Measurements from ENCODE around the gene PCBP2. TPM values are rescaled to one million over a fixed set of nuclear protein-coding genes. Genes with fewer than 3 reads are reported as not detected.
"Not testable (repeated sequence)": the region's sequence is repeated elsewhere in the genome, so short reads cannot be mapped to it uniquely, and the experiment has no call there.

Gene PCBP2
- total RNA-seq, 1 donor from 2014 or later, result 1,351 TPM

DNA sequence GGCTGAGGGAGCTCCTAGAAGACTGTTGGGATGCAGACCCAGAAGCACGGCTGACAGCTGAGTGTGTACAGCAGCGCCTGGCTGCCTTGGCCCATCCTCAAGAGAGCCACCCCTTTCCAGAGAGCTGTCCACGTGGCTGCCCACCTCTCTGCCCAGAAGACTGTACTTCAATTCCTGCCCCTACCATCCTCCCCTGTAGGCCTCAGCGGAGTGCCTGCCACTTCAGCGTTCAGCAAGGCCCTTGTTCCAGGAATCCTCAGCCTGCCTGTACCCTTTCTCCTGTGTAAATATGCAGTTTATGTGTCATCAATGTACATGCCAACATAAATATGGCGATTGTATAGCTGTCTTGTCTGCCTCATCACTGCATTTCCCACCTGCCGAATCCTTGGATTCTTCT, 20.7 kb upstream of the PCBP2 start:
- TF ChIP-seq CTCF (conservative IDR thresholded peaks at IDR 0.05), result no peak
- Mint-ChIP-seq H3K4me1 (no peaks in the 10 kb centered on the region), H3K27ac (ENCODE audit: unreplicated experiment) (peak overlapping the region; percentile 17), H3K9me3 (no peaks in the 10 kb centered on the region), H3K4me3 (no peak overlapping the region), H3K36me3 (ENCODE audit: low read depth) (no peaks in the 10 kb centered on the region), H3K27me3 (ENCODE audit: low read depth) (no peaks in the 10 kb centered on the region)
- no peak for DNase-seq (ENCODE audit: low read depth, low spot score)

GRCh38 chr12:53435326-53435725, 16.6 kb upstream of the PCBP2 start:
- not testable (repeated sequence) for H3K36me3 Mint-ChIP-seq (ENCODE audit: low read depth); H3K9me3 Mint-ChIP-seq; H3K4me1 Mint-ChIP-seq

DNA sequence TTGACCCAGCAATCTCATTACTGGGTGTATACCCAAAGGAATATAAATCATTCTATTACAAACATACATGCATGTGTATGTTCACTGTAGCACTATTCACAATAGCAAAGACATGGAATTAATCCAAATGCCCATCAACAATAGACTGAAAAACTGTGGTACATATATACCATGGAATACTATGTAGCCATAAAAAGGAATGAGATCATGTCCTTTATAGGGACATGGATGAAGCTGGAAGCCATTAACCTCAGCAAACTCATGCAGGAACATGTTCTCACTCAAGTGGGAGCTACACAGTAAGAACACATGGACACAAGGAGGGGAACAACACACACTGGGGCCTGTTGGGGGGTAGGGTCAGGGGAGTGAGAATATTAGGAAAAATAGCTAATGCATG, 12.3 kb upstream of the PCBP2 start:
- not testable (repeated sequence) for H3K27ac Mint-ChIP-seq (ENCODE audit: unreplicated experiment); H3K9me3 Mint-ChIP-seq; H3K27me3 Mint-ChIP-seq (ENCODE audit: low read depth); H3K36me3 Mint-ChIP-seq (ENCODE audit: low read depth); DNase-seq (ENCODE audit: low read depth, low spot score)
- Mint-ChIP-seq H3K4me1 (peaks cover 25% of the 10 kb centered on the region), H3K4me3 (peak overlapping the region; percentile 69)

More at GRCh38 chr12:53435326-53435725, 16.6 kb upstream of the PCBP2 start:
- not testable (repeated sequence) for H3K27me3 Mint-ChIP-seq (ENCODE audit: low read depth); H3K4me3 Mint-ChIP-seq; H3K27ac Mint-ChIP-seq (ENCODE audit: unreplicated experiment); DNase-seq (ENCODE audit: low read depth, low spot score)

GRCh38 chr12:53441040-53441833, 10.7 kb upstream of the PCBP2 start, which contains the start of gene PRR13:
Gene PRR13, plus strand, starts transcription at chr12:53441734. Its CDS starts 981 bp downstream, at chr12:53442715.
- Mint-ChIP-seq H3K36me3 (ENCODE audit: low read depth) (no peaks in the 10 kb centered on the region), H3K27ac (ENCODE audit: unreplicated experiment) (peak within 1 kb of the TSS; percentile 97), H3K9me3 (no peaks in the 10 kb centered on the region), H3K4me1 (peaks cover 25% of the 10 kb centered on the region), H3K27me3 (ENCODE audit: low read depth) (no peaks in the 10 kb centered on the region), H3K4me3 (peak within 1 kb of the TSS; percentile 92)
- peak; percentile 96 for DNase-seq (ENCODE audit: low read depth, low spot score)
- no peak for TF ChIP-seq CTCF (conservative IDR thresholded peaks at IDR 0.05)

DNA sequence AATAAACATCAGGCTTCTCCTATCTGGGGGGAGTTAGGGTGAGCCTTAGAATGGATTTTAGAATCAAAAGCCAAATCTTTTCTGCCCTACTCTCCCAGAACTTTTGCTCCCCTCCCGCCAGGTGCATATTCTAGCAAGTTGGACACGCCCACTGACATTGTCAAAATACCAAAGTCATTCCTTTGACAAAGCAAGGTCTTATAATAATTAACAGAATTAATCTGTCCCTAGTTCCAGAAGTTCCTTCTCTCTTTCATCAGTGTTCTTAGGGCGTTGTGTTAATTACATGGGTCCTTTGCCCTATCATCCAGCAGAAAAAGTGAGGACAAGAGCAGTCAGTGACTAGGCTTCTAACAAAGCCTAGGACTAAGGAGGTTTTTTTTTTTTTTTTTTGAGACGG, 7.9 kb upstream of the PCBP2 start:
- H3K4me1 Mint-ChIP-seq, result peaks cover 25% of the 10 kb centered on the region
- peak overlapping the region; percentile 69 for H3K4me3 Mint-ChIP-seq
- no peaks in the 10 kb centered on the region for H3K36me3 Mint-ChIP-seq (ENCODE audit: low read depth)
- H3K27me3 Mint-ChIP-seq (ENCODE audit: low read depth), result no peaks in the 10 kb centered on the region
- H3K27ac Mint-ChIP-seq (ENCODE audit: unreplicated experiment), result no peak overlapping the region
- H3K9me3 Mint-ChIP-seq, result no peaks in the 10 kb centered on the region
- no peak for TF ChIP-seq CTCF (conservative IDR thresholded peaks at IDR 0.05)
- DNase-seq (ENCODE audit: low read depth, low spot score), result no peak

DNA sequence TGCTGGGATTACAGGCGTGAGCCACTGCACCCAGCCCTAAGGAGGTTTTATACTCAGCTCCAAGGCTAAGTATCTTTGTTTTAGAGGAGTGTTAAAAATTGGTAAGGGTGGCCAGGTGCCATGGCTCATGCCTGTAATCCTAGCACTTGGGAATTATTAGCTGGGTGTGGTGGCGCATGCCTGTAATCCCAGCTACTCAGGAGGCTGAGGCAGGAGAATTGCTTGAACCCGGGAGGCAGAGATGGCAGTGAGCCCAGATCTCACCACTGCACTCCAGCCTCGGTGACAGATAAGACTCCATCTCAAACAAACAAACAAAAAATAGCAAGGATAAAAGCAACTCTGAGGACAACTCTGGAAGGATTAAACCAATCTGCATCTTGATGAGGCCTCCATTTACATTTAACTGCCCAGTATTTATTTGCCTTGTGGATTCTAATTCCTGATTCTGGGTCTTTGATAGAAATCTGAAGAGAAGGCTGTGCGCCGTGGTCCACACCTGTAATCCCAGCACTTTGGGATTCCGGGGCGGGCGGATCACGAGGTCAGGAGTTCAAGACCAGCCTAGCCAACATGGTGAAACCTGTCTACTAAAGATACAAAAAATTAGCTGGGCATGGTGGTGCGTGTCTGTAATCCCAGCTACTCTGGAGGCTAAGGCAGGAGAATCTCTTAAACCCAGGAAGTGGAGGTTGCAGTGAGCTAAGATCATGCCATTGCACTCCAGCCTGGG, 7.1 kb upstream of the PCBP2 start:
- H3K4me3 Mint-ChIP-seq; H3K27ac Mint-ChIP-seq (ENCODE audit: unreplicated experiment); H3K27me3 Mint-ChIP-seq (ENCODE audit: low read depth); H3K9me3 Mint-ChIP-seq; DNase-seq (ENCODE audit: low read depth, low spot score); H3K36me3 Mint-ChIP-seq (ENCODE audit: low read depth): not testable (repeated sequence)
- H3K4me1 Mint-ChIP-seq, result peaks cover 25% of the 10 kb centered on the region

GRCh38 chr12:53450936-53451335, 966 bp upstream of the PCBP2 start:
- no peaks in the 10 kb centered on the region for H3K9me3 Mint-ChIP-seq
- DNase-seq (ENCODE audit: low read depth, low spot score), result no peak
- H3K4me1 Mint-ChIP-seq, result peaks cover 24% of the 10 kb centered on the region
- no peak for TF ChIP-seq CTCF (conservative IDR thresholded peaks at IDR 0.05)
- H3K4me3 Mint-ChIP-seq, result peak overlapping the region; percentile 3
- no peak overlapping the region for H3K27ac Mint-ChIP-seq (ENCODE audit: unreplicated experiment)
- H3K27me3 Mint-ChIP-seq (ENCODE audit: low read depth), result no peaks in the 10 kb centered on the region
- peaks cover 17% of the 10 kb centered on the region for H3K36me3 Mint-ChIP-seq (ENCODE audit: low read depth)
